ENCODE data around the gene MGAT5B. TPM values are rescaled to one million over a fixed set of nuclear protein-coding genes. Genes with fewer than 3 reads are reported as not detected.

The MGAT5B gene
- total and polyA plus RNA-seq, 2 of the 13 experiments (the other 11 are each of a cell fraction or from before 2014, with no cell fraction given): 0.07 to 0.13 TPM

DNA sequence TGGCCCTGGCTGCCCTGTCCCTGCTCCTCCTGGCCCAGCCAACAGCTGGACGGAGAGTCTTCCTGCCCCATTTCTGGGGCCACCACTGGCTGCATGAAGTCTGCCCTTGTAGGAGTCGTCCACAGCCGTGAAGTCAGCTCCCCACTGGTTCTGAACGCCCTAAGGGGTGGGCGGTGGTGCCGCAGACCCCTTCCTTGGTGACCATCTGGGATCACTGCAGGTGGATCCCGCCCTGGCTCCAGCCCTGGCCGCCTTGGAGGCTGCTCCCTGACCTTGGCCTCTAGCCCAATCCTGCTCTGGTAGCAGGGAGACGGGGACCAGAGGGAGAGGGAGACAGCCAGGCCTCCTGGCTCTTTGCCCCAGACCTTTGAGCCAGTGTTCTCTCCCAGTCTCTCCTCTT is 35.4 kb downstream of the MGAT5B start:
- H3K4me2 ChIP-seq (ENCODE audit: low read depth, low read length): no peak overlapping the region
- H3K79me2 ChIP-seq (ENCODE audit: insufficient read depth, low read length): no peaks in the 10 kb centered on the region
- in situ Hi-C loops (cut with HindIII; ENCODE audit: extremely low pct_ligation_motif_present, low pct_unique_long_range_greater_than_20kb) (no loop called here), intact Hi-C loops (cut with micrococcal nuclease; ENCODE audit: unreplicated experiment) (no loop called here)
- ATAC-seq (no peak; the same call in 2 of the 3 replicates), DNase-seq (ENCODE audit: low spot score) (no peak), FAIRE-seq (no peak)
- no peak overlapping the region for H2AFZ ChIP-seq (ENCODE audit: low read length)
- no peaks in the 10 kb centered on the region for H3K4me1 ChIP-seq (ENCODE audit: insufficient read depth, low read length)
- H4K20me1 ChIP-seq (ENCODE audit: insufficient read depth, low read length): peaks cover 6% of the 10 kb centered on the region; the same call in 1 of the 2 replicates
- H3K27me3 ChIP-seq (ENCODE audit: control insufficient read depth in 1 of 2, insufficient read depth in 2 of 2, low read length in 2 of 2): peaks cover 30 to 91% of the 10 kb centered on the region in 2 experiments
- H3K4me3 ChIP-seq (replicated peaks in 1 of 3; ENCODE audit: insufficient read depth in 1 of 3, low read depth in 2 of 3, low read length in 3 of 3): no peak overlapping the region
- no TSS peak for BruUV-seq (replicated peaks)
- no peak overlapping the region for H3K9ac ChIP-seq (ENCODE audit: insufficient read depth, low read depth, low read length)
- ChIA-PET POLR2A (no interaction called here), CTCF (ENCODE audit: low intra/inter-chr PET ratio, low total read pairs) (no interaction called here)
- TF ChIP-seq, protein P1, sequence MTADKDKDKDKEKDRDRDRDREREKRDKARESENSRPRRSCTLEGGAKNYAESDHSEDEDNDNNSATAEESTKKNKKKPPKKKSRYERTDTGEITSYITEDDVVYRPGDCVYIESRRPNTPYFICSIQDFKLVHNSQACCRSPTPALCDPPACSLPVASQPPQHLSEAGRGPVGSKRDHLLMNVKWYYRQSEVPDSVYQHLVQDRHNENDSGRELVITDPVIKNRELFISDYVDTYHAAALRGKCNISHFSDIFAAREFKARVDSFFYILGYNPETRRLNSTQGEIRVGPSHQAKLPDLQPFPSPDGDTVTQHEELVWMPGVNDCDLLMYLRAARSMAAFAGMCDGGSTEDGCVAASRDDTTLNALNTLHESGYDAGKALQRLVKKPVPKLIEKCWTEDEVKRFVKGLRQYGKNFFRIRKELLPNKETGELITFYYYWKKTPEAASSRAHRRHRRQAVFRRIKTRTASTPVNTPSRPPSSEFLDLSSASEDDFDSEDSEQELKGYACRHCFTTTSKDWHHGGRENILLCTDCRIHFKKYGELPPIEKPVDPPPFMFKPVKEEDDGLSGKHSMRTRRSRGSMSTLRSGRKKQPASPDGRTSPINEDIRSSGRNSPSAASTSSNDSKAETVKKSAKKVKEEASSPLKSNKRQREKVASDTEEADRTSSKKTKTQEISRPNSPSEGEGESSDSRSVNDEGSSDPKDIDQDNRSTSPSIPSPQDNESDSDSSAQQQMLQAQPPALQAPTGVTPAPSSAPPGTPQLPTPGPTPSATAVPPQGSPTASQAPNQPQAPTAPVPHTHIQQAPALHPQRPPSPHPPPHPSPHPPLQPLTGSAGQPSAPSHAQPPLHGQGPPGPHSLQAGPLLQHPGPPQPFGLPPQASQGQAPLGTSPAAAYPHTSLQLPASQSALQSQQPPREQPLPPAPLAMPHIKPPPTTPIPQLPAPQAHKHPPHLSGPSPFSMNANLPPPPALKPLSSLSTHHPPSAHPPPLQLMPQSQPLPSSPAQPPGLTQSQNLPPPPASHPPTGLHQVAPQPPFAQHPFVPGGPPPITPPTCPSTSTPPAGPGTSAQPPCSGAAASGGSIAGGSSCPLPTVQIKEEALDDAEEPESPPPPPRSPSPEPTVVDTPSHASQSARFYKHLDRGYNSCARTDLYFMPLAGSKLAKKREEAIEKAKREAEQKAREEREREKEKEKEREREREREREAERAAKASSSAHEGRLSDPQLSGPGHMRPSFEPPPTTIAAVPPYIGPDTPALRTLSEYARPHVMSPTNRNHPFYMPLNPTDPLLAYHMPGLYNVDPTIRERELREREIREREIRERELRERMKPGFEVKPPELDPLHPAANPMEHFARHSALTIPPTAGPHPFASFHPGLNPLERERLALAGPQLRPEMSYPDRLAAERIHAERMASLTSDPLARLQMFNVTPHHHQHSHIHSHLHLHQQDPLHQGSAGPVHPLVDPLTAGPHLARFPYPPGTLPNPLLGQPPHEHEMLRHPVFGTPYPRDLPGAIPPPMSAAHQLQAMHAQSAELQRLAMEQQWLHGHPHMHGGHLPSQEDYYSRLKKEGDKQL (CRISPR knock-in tag; IDR thresholded peaks at IDR 0.05; ENCODE audit: low read depth): no peak
- TF ChIP-seq ZNF350 (CRISPR knock-in tag; IDR thresholded peaks at IDR 0.05; ENCODE audit: borderline replicate concordance, low read depth): no peak
- no peak for TF ChIP-seq WIZ (CRISPR knock-in tag; IDR thresholded peaks at IDR 0.05)
- no peak for TF ChIP-seq ZNF234 (CRISPR knock-in tag; conservative IDR thresholded peaks at IDR 0.05)
- TF ChIP-seq MBNL3 (CRISPR knock-in tag; conservative IDR thresholded peaks at IDR 0.05): no peak
- no peak for TF ChIP-seq NR2F6 (IDR thresholded peaks at IDR 0.05)
- no peak for TF ChIP-seq NR2F6 (CRISPR knock-in tag; IDR thresholded peaks at IDR 0.05)
- H3K9me3 ChIP-seq (ENCODE audit: low read length): no peaks in the 10 kb centered on the region
- H3K27ac ChIP-seq (ENCODE audit: extremely low read length, insufficient read depth, low read length): no peak overlapping the region
- WGBS (ENCODE audit: low lambda C conversion rate): 10% methylated on average over 4 of the region's 9 CpGs
- H3K36me3 ChIP-seq (replicated peaks in 1 of 2; ENCODE audit: control insufficient read depth in 1 of 2, insufficient read depth in 2 of 2, low read length in 2 of 2): no peaks in the 10 kb centered on the region

Measured in HepG2 (cell line).